Measurements from ENCODE around the gene HCK.

DNA sequence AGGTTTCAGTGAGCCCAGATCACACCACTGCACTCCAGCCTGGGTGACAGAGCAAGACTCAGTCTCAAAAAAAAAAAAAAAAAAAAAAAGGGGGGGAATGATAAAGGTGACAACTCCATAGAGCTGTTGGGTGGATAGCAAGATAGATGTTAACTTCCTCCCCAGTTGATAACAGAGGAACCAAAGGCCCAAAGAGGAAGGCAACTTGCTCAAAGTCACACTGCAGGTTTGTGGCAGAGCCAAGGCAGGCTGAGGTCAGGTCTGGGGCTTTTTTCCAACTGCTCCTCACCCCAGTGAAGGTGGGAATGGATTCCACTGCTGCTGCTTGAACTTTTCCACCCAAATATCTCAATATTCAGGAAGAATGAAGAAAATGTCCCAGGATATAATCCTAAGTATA lies 26.7 kb downstream of the HCK start:
- TF ChIP-seq, protein P1, sequence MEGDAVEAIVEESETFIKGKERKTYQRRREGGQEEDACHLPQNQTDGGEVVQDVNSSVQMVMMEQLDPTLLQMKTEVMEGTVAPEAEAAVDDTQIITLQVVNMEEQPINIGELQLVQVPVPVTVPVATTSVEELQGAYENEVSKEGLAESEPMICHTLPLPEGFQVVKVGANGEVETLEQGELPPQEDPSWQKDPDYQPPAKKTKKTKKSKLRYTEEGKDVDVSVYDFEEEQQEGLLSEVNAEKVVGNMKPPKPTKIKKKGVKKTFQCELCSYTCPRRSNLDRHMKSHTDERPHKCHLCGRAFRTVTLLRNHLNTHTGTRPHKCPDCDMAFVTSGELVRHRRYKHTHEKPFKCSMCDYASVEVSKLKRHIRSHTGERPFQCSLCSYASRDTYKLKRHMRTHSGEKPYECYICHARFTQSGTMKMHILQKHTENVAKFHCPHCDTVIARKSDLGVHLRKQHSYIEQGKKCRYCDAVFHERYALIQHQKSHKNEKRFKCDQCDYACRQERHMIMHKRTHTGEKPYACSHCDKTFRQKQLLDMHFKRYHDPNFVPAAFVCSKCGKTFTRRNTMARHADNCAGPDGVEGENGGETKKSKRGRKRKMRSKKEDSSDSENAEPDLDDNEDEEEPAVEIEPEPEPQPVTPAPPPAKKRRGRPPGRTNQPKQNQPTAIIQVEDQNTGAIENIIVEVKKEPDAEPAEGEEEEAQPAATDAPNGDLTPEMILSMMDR (conservative IDR thresholded peaks at IDR 0.05 in 1 of 2, IDR thresholded peaks at IDR 0.05 in 1 of 2; ENCODE audit: extremely low read depth in 1 of 2, insufficient read depth in 1 of 2, low read depth in 1 of 2, low read length in 2 of 2), result no peak
- no peak for TF ChIP-seq EZH2 (IDR thresholded peaks at IDR 0.05; ENCODE audit: borderline replicate concordance, low read length)

All from mammary epithelial cell (primary cell).